GM18520 (cell line): ENCODE data around the gene HOXC11.

Source experiments
- ATAC-seq: cut with Tn5 transposase; IDR thresholded peaks from one replicate; pipeline ENCODE4 v1.9.1; 2021; ENCODE audit not compliant: unreplicated experiment

HOXC11 gene

DNA sequence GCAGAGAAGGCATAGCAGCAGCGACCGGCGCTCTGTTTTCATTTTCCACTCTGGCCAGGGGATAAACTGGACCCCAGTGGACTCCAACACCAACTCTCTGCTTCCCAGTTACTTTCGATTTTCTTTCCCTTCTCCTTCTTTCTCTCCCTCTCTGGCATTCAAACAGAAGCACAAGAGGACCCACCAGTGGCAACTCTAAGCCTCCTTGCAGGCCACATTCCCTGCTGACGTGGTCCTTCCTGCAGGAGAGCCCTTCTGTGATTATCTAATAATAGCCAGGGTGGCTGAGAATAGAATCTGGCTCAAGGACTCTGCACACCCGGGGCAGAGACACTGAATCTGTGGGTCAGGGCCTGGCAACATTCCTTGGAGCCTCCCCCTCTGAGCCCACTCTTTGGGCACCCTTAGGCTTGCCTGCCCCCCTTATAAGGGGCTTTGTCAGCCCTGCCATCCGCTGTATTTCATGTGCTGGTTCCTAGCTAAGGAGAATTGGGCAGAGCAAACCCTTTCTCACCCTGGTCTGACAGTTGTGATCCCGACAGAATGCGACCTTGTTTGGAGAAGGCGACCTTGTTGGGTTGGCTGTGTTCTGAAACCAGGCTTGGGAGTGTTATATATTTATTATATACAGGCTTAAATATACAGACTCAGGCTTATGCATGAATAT, 47.1 kb downstream of the HOXC11 start:
- no peak for ATAC-seq

GRCh38 chr12:54020591-54021405, 47.9 kb downstream of the HOXC11 start:
- no peak for ATAC-seq

DNA sequence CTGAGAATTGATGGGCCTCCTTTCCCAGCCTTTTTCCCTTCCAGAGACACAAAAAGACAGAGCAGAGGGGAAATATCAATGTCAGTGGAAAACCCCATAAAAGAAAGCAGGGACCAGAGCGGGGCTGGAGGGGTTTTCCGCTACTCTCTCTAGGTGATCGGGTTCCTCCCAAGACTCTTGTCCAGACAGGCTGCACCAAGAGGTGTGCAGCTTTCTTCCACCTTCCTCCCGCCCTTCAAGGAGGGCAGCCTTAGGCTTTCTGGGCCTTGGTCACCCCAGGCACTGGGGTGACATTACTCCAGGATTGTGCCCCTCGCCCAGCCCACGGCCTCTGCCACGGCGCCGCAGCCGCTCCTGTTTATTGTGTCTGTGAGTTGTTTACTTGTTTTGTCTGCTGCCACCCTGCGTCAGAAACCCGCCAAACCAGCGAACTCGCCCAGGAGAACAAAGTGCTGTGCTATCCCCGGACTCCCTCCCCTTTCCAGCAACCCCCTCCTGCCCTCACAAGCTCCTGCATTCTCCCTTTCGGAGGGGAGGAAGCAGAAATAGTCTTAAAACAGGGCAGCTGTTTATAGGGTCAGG, 48.6 kb downstream of the HOXC11 start:
- no peak for ATAC-seq

- ATAC-seq, result no peak
These were observed 50.3 kb downstream of the HOXC11 start for GRCh38 chr12:54022960-54023884.

DNA sequence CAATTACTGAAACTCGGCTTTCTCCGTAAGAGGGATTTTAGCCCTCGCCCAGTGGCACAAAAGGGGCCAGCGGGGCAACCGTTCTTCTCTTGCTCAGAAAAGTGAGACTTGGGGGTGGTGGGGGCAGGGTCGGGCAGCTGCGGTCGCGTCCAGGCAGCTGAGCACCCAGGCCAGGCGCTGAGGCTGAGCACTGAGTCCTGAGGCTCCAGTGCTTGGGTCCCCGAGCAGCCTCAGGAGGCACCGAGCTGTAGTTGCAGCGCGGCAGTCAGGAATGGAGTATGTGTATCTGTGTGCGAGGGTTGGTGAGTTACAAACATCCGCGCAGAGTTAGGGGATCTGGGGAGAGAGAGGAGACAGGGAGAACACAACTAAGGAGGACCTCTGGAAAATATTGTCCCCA, 51.2 kb downstream of the HOXC11 start:
- no peak for ATAC-seq

DNA sequence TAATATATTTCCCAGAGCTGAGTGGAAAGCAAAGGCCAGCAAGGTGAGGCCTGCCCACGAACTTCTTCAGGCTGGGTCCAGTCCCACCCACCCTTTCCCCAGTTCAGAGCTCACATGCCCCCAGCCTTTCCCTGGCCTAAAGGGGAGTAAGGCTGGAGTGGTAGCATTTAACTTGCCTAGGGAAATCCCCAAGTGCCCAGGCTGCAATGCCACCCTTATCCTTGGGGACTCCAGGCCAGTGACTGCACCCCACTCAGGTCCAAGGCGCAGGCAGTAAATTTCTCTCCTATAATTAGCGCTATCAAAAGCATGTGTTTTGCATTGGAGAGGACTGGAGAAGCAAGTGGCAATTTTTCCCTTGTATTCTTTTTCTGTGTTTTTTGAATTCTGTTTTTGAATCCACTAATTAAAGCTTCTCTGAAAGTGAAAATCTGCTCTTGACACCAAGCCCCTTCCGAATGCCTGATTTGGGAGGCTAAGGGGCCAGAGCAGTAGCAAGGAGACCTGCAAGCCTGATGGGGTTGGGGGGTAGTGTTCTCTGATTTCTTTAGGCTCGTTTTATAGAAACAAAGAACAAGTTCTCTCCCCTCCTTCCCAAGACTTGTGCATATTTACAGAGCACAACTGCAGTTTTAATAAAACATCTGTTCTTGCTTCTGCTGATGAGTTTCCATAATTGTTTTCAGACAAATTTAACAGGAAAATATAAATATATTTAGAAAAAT, 51.8 kb downstream of the HOXC11 start:
- ATAC-seq, result no peak

- ATAC-seq, result no peak
These were observed 52.8 kb downstream of the HOXC11 start for GRCh38 chr12:54025499-54026405.

GRCh38 chr12:54026640-54027441, 53.9 kb downstream of the HOXC11 start:
- ATAC-seq, result no peak
